ENCODE results near the gene TRAPPC12. TPM values are rescaled to one million over a fixed set of nuclear protein-coding genes. Genes with fewer than 3 reads are reported as not detected.
A peak's percentile ranks its signal among the peaks of the same experiment; 100 is the strongest.

TRAPPC12 gene
- total RNA-seq, 1 experiment from 2014 or later, result 72.8 TPM

DNA sequence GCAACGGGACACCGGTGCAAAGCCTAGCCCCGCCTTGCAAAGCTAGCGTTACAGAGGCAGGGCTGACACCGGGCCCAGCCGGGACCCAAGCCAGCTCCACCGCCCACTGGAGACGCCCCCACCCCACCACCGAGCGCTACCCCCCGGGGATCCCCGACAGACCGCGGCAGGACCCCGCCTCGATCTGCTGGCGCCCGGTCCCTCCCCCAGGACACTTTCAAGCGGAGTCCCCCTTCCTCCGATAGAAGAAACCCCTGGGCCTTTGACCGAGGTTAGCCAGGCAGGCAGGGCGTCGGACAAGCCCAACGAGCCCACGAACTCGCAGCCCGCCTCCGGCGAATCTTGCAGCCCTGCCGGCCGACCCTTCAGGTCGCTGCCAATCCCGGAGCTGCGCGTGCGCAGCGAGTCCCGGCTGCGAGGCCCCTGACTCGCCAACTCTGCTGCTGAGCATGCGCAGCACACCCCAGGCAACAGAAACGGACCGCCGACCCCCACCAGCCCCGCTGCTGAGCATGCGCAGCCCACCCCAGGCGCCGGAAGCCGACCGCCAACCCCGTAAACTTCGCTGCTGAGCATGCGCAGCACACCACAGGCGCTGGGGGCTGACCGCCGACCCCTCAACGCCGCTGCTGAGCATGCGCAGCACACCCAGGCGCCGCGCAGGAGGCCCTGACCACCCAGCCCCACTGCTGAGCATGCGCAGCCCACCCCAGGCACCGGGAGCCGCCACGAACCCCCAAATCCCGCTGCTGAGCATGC is 139.2 kb downstream of the TRAPPC12 start:
- POLR2A ChIA-PET, result interaction anchor here (2.0 kb wide), 1 partner anchor 39 kb away, joined by 9 read pairs; the partner anchor contains the start of gene RNASEH1
- CTCF ChIA-PET, result interaction anchor here (0.9 kb wide), 1 partner anchor 387 kb away, joined by 3 read pairs; no protein-coding TSS in a partner anchor
- Mint-ChIP-seq H3K4me1 (peaks cover 22% of the 10 kb centered on the region), H3K9me3 (peaks cover 21% of the 10 kb centered on the region), H3K27ac (no peak overlapping the region), H3K27me3 (ENCODE audit: low read depth) (peaks cover 26% of the 10 kb centered on the region), H3K4me3 (peak overlapping the region; percentile 78), H3K36me3 (peaks cover 24% of the 10 kb centered on the region)
- no peak for TF ChIP-seq NR2C2 (CRISPR knock-in tag; IDR thresholded peaks at IDR 0.05)
- no peak for TF ChIP-seq MAX (CRISPR knock-in tag; IDR thresholded peaks at IDR 0.05)
- no peak for TF ChIP-seq NFE2L1 (CRISPR knock-in tag; IDR thresholded peaks at IDR 0.05)
- no peak for TF ChIP-seq ZBTB21 (CRISPR knock-in tag; IDR thresholded peaks at IDR 0.05; ENCODE audit: borderline replicate concordance)
- no peak for TF ChIP-seq SOX15 (CRISPR knock-in tag; IDR thresholded peaks at IDR 0.05)
- TF ChIP-seq, protein P1, sequence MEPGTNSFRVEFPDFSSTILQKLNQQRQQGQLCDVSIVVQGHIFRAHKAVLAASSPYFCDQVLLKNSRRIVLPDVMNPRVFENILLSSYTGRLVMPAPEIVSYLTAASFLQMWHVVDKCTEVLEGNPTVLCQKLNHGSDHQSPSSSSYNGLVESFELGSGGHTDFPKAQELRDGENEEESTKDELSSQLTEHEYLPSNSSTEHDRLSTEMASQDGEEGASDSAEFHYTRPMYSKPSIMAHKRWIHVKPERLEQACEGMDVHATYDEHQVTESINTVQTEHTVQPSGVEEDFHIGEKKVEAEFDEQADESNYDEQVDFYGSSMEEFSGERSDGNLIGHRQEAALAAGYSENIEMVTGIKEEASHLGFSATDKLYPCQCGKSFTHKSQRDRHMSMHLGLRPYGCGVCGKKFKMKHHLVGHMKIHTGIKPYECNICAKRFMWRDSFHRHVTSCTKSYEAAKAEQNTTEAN (CRISPR knock-in tag; IDR thresholded peaks at IDR 0.05), result no peak
- no peak for TF ChIP-seq ZNF396 (CRISPR knock-in tag; IDR thresholded peaks at IDR 0.05; ENCODE audit: borderline replicate concordance)
- no peak for TF ChIP-seq ZNF416 (CRISPR knock-in tag; IDR thresholded peaks at IDR 0.05)
- no peak for TF ChIP-seq CBFB (CRISPR knock-in tag; IDR thresholded peaks at IDR 0.05; ENCODE audit: low read depth)
- TF ChIP-seq FOXK1 (CRISPR knock-in tag; IDR thresholded peaks at IDR 0.05), result peak; percentile 27; the same call in 1 of the 2 replicates
- TF ChIP-seq, protein P2, sequence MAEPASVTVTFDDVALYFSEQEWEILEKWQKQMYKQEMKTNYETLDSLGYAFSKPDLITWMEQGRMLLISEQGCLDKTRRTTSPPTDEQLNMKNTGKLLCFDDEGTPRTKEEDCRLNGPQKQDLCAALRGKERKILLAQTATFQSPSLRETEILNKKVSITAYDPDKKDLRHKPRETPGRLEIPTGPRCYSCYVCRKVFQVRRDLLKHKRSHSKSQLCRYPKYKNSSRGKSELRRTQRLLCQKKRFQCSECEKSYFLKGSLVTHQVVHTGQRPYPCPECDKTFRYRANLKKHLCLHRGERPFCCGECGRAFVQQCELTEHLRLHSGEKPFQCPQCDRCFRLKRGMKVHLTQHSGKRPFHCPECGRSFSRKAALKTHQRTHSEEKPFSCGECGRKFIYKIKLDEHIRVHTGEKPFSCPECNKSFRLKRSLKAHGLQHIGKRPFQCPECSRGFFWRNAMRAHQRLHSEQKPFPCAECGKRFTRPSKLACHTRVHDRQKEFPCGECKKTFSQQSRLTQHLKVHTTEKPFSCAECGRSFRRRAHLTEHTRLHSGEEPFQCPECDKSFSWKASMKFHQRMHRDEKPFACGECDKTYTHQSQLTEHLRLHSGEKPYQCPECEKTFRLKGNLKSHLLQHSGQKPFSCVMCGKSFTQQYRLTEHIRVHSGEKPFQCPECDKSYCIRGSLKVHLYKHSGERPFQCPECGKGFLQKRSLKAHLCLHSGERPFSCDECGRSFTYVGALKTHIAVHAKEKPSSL (CRISPR knock-in tag; conservative IDR thresholded peaks at IDR 0.05), result no peak
- TF ChIP-seq GABPB1 (CRISPR knock-in tag; IDR thresholded peaks at IDR 0.05), result 0 out of 2 replicates have a peak, but pooled peaks have one; percentile 3
- TF ChIP-seq, protein P3, sequence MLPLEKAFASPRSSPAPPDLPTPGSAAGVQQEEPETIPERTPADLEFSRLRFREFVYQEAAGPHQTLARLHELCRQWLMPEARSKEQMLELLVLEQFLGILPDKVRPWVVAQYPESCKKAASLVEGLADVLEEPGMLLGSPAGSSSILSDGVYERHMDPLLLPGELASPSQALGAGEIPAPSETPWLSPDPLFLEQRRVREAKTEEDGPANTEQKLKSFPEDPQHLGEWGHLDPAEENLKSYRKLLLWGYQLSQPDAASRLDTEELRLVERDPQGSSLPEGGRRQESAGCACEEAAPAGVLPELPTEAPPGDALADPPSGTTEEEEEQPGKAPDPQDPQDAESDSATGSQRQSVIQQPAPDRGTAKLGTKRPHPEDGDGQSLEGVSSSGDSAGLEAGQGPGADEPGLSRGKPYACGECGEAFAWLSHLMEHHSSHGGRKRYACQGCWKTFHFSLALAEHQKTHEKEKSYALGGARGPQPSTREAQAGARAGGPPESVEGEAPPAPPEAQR (CRISPR knock-in tag; IDR thresholded peaks at IDR 0.05), result no peak
- TF ChIP-seq TEAD1 (CRISPR knock-in tag; IDR thresholded peaks at IDR 0.05), result 0 out of 2 replicates have a peak, but pooled peaks have one; percentile 11
- no peak for TF ChIP-seq NR1H2 (CRISPR knock-in tag; IDR thresholded peaks at IDR 0.05)
- TF ChIP-seq, protein P4, sequence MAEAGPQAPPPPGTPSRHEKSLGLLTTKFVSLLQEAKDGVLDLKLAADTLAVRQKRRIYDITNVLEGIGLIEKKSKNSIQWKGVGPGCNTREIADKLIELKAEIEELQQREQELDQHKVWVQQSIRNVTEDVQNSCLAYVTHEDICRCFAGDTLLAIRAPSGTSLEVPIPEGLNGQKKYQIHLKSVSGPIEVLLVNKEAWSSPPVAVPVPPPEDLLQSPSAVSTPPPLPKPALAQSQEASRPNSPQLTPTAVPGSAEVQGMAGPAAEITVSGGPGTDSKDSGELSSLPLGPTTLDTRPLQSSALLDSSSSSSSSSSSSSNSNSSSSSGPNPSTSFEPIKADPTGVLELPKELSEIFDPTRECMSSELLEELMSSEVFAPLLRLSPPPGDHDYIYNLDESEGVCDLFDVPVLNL (CRISPR knock-in tag; IDR thresholded peaks at IDR 0.05; ENCODE audit: borderline replicate concordance, low read depth), result no peak
- DNase-seq (ENCODE audit: low spot score), result peak; percentile 99
- ATAC-seq, result peak; percentile 83
